D341Med (cell line): ENCODE results near the gene TOP3A.

ENCODE experiments used
- DNase-seq: peaks from one replicate; pipeline ENCODE4 v3.0.0; 2012; ENCODE audit warnings: low spot score

The TOP3A gene

DNA sequence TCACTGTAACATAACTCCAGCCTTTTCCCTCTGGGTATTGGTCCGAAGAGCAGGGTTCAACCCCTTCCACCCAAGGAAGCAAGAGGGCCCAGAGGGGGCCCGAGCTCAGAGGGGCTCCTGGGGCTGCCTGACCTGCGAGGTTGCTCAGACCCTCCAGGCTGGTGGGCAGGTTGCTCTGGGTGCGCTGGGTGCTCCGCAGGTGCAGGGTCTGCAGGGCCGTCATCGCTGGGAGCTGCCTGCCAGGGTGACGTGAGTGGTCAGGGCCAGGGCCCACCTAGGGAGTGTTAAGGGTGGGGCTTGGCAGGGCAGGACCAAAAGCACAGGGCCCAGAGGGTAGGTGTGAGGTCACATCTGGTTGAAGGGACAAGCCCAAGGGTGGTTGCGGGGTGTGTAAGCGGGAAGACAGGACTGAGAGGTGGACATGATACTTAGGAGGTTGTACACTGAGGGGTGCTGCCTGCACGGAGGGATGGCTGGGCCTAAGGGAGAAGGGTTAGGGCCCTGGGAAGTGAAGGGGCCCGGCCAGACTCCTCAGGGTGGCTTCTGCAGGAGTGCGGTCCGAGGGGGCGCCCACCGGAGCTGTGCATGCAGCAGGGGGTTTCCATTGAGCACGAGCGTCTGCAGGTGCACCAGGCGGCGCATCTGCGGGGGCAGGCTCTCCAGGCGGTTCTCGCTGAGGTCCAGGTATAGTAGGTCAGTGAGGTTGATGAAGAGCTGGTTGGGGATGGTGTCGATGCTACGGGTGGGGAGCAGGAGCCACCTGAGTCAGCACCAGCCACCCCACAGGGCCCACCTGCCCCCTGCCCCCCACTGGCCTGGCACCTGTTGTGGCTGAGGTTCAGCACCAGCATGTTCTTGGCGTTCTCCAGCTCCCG lies 60.6 kb downstream of the TOP3A start:
- DNase-seq, result no peak

DNA sequence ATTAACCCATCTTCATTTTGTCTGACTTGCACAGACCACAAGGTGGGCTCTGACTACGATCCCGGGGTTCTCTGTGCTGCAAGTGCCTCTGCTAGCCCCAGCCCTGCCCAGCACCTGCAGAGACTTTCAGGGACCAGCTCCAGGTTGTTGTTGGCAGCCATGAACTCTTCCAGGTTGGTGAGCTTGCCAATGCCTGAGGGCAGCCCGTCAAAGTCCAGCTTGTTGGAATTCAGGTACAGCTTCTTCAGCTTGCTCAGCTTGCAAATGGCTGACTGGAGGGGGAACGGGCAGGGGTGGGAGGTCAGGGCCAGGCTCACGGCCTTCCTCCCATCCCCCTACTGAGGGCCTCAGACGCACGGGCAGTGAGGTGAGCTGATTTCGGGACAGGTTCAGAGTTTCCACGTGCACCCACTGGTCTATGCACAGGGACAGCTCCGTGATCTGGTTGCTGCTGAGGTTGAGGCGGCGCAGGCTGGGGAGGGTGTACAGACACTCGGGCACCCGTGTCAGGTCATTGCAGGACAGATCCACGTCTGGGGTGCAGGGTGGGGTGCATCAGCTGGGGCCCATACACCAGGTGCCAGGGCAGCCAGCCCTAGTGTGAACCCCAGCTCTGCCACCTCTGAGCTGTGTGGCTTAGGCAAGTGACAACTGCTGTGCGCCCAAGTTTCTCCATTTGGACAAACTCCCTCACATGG lies 61.5 kb downstream of the TOP3A start:
- no peak for DNase-seq

DNA sequence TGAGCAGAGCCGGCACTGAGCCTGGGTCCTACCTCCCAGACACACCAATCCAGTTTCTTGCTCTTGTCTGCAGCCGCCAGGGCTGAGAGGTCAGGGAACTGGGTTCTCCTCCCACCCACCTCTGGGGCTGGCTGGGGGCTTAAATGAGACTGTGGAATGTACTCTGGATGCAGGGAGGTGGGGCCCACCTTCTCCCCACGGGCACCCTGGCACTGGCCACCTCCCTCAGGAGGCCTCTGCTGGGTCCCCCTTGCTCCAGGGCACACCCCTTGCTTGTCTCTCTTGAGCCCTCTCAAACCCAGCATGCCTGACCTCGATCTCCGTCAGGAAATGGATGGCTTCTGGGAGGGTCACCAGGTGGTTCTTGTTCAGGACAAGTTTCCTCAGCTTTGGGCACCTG lies 62.6 kb downstream of the TOP3A start:
- DNase-seq, result no peak

DNA sequence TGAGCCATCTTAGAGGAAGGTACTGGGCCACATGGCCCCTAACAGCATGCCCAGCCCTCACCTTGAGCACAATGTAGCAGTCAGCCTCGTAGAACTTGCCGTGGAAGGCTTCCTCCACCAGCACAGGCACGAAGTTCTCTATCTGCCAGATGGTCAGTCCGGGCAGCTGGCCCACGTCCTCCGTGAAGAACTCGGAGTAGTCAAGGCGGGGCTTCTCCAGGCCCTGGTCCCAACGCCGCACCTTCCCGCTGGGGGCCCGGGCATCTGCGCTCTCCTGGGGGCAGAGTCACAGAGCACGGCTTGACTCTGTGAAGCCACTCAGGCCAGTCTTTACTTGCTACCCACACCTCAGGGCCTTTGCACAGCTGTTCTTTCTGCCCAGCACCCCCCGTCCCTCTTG lies 63.6 kb downstream of the TOP3A start:
- DNase-seq, result no peak

DNA sequence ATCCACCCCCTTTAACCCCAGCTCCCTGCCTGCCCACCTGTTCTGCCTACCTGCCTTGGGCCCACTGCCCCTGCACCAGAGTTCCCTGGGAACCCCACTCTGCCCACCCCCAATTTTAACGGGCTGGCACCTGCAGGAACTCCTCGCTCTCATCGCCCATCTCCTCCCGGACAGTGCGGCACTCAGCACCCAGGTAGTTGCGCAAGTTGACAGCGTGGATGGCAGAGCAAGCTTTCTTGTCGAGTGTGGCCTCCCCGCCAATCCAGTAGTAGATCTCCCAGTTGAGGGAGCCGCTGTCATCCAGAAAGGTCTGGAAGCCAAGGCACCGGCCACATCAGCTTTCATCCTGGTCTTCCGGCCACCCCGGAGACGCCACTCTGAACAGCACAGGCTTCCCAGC lies 64.1 kb downstream of the TOP3A start:
- no peak for DNase-seq

DNA sequence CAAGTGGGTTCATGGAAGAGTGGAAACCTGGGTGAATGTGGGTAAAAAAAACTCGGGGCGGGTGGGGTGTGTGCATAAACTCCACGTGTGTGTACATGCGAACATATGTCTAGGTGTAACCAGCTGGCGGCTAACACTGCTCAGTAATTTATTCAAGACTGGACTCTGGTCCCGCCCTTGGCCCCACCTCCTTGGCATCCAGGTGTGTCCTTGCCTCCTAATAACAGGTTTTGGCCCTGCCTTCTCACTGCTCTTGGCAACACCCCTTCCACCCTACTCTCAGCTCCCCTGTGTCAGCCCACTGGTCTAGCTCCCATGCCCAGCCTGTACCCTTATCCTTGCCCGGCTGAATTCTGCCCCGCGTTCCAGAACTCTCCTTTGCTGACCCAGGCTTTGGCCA lies 64.5 kb downstream of the TOP3A start:
- no peak for DNase-seq

DNA sequence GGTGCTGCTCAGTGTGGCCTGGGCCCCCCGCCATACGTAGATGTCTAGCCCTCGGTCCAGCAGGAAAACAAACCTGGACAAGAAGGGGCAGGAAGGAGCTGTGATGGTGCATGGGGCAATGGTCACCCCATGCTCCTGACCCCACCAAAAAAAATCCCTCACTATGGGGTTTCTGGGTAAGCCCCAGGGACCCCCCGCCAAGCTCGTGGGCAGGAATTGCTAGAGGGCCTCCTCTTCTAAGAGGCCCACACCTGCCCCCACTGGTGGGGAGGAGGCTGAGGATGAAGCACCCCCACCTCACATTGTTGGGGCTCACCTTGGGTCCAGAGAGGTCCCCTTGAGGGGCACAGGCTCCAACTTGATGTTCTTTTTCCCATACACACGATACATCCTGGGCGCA lies 66.0 kb downstream of the TOP3A start:
- DNase-seq, result no peak

DNA sequence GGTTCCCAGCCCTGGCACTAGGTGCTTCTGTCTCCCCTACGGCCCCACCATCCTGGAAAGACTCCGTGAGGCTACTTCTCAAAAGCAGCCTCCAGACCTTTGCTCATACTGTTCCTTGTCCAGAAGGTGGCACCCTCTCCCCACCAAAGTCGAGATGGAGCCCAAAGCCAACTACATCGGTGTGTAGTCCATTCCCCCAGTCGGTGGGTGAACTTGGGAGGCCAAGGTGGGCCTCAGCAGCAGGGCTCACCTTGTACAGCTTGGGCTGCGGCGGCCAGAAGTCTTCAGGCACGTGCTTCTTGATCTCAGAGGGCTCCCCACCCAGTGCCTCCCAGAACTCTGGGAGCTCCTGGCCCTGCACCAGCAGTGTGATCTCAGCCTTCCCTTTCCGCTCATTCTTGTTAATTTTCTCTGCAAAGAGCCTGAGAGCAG lies 66.5 kb downstream of the TOP3A start:
- DNase-seq, result peak; percentile 76

DNA sequence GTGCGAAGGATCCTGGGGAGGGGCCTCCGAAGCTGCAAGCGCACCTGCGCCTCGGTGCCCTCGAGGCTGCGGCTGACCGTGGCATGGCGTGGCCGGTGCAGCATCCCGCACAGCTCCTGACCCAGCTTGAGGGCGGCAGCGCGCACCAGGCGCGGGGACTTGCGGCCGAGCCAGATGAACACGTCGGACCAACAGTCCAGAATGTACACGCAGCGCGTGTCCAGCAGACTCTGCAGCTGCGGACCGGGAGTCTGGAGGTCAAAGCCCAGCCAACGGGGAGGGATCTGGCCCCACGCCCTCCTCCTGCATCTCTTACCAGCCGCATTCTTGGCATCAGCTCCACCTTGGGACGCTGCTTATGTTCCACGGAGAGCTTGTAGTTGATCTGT lies 67.2 kb downstream of the TOP3A start:
- no peak for DNase-seq

DNA sequence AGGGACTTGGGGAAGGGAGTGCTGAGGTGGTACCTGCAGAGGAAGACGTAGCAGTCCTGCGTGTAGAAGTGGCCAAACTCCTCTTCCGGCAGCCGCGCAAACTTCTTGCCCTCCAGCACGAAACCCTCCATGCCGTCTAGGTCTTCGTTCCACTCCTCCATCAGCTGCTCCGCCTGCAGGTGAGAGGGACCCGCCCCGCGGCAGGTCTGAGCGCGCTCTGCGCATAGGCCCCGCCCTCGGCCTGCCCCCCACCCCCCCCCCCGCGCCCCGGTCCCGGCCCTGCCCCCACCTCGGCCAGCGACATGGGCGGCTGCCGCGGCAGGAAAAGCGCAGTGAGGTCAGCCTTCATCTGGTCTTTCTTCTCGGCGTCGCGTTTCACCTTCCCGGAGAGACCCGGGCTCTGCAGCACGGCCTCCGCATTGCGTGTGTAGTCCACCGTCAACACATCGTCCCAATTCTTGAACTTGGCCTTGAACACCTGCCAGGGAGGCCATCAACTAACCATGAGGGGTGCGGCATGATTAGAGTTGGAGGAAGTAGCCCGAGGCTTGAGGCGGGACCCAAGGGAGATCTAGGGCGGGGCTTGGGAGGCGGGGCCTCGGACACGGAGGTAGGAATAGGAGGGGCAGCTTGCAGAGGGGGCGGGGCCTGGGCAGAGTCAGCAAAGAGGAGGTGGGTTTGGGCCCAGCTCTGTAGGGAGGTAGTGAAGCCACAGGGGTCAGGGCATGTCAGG lies 67.7 kb downstream of the TOP3A start:
- DNase-seq, result no peak

DNA sequence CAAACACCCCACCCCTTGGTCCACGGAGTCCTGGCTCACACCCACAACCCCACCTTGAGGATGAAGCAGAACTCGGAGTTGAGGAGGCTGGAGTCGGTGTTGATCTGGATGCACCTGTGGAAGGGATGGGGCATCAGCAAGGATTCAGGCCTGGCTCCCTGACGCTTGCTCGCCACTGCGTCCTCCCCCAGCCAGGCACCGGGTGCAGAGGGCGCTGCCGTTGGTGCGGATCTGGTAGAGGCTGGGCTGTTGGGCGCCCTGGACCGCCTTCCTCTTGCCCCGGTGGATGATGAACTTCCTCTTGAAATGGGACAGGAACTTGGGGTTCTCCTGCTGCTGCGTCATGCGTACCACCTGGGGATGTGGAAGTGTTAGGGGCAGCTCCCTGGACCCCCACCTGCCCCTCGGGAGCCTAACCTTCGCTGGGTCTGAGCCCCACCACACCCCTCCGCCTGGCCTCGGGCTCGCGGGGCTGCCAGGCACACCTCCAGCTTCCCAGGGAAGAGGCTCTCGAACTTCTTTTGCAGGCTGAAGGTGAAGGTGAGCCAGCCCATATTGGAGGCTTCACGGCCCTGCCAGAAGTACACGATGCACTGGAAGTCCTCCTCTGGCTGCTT lies 68.6 kb downstream of the TOP3A start:
- DNase-seq, result no peak

DNA sequence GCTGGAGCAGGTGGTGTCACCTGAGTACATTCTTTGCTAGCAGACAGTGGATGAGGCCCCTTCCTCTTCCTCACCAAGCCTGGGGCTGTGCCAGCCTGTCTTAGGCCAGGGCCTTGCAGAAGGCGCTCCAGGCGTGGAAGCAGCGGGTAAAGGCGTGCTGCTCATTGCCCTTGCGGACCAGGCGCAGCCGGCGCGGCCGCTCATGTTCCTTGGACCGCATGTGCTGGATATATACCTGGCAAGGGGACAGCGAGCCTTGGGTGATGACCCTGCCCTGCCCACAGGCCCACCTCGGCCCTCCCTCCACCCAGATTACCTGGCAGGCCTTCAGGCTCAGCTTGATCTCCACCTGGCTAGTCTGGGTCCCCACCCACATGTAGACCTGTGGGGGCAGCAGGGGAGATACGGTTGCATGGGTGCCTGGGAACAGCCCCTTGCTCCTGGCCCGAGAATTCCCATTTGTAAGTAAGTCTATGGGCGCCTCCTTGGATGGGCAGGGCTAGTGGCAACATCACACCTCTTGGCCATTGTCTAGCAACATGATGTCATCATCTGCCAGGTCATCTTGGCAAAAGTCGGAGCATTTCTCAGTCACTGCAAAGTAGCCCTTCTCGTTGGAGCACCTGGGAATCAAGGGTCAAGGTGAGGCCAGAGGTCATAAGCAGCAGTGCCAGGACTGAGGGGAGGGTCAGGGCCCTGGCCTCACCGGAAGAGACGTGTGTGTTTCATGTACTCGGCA lies 69.6 kb downstream of the TOP3A start:
- no peak for DNase-seq

DNA sequence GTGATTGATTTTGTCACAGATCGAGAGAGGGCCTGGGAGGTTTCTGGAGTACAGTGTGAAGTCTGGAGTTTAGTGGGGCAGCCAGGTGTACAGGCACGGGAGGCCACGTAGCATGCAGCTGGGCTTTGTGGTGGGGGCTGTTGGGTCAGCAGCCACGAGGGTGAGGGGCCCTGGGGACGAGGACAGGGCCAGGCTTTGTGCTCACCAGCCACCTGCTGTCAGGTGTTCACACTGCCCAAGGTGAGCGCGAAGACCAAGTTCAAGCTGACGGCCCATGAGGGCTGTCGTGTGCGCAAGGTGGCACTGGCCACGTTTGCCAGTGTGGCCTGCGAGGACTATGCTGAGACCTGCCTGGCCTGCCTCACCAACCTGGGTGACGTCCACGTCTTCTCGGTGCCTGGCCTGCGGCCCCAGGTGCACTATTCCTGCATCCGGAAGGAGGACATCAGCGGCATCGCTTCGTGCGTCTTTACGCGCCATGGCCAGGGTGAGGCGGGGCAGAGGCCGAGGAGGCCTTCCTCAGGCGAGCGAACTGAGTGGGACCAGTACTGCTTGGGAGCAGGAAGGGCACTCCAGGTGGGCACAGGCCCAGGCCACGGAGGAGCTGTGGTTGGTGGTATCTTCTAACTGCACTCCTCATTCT lies 73.4 kb downstream of the TOP3A start:
- no peak for DNase-seq

DNA sequence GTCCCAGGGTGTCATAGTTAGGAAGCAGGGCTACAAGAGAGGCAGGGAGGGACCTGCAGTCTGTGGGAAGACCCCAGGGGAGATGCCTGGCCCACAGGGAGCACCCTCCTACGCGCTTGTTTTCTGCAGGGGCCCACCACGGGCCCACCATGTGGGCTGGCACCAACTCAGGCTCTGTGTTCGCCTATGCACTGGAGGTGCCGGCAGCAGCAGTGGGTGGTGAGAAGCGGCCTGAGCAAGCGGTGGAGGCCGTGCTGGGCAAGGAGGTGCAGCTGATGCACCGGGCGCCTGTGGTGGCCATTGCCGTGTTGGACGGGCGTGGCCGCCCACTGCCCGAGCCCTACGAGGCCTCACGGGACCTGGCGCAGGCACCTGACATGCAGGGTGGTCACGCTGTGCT lies 74.3 kb downstream of the TOP3A start:
- DNase-seq, result no peak

DNA sequence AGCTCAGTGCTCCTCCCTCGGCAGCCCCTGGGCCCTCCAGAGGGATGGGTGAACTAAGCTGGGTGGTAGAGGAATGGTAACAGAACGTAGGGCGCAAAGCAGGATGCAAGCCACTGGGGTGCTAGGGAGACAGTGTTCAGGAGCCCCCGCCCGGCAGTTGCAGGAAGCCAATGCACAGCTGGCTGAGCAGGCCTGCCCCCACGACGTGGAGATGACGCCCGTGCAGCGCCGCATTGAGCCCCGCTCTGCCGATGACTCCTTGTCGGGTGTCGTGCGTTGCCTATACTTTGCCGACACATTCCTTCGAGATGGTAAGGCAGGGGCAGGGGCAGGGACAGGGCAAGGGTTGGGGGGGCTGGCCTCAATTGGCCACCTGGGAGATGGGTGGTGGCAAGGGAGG lies 76.5 kb downstream of the TOP3A start:
- DNase-seq, result no peak

DNA sequence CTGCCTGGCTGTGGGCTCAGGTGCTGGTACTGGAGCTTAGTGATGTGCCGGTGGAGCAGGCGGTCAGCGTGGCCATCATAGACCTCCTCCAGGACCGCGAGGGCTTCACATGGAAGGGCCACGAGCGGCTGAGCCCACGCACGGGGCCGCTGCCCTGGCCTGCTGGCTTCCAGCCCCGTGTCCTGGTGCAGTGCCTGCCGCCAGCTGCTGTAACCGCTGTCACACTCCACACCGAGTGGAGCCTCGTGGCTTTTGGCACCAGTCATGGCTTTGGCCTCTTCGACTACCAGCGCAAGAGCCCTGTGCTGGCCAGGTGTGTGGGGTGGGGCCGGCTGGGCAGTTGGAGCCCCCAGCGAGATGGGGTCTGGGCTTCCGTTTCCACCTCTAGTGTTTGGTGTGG lies 77.3 kb downstream of the TOP3A start:
- DNase-seq, result no peak

DNA sequence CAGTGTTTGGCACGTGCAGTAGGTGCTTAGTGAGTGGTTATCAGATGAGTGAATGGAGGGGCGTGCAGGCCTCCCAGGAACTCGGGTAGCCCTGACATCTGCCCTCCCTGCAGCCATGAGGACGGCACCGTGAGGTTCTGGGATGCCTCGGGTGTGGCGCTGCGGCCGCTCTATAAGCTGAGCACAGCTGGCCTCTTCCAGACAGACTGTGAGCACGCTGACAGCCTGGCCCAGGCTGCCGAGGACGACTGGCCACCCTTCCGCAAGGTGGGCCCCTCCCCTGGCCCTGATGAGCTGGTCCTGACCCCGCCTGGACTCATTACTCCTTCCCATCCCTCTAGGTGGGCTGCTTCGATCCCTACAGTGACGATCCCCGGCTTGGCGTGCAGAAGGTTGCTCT lies 78.3 kb downstream of the TOP3A start:
- no peak for DNase-seq

DNA sequence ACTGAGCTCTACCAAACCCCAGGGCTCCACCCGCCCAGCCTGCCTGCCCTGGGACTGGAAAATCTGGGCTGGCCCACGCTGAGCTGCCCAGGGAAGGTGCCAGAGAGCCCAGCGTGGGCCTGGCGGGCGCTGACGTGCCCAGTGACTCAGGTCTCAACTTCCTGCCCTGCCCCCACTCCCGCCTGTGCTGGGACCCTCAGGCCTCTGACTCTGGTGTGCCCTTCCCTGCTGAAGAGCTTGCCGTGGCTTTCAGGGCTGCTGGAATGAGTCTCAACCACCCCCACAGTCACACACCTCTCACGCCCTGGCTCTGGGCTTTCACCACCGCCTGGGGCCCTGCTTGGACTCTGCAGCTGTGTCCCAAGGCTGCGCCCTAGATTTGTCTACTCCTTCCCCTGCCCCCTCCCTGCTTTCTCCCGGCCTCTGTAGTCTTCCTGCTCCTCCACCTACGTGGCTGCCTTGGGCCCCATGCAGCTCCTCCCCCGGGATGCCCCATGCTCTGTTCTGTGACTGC lies 79.0 kb downstream of the TOP3A start:
- DNase-seq, result no peak

DNA sequence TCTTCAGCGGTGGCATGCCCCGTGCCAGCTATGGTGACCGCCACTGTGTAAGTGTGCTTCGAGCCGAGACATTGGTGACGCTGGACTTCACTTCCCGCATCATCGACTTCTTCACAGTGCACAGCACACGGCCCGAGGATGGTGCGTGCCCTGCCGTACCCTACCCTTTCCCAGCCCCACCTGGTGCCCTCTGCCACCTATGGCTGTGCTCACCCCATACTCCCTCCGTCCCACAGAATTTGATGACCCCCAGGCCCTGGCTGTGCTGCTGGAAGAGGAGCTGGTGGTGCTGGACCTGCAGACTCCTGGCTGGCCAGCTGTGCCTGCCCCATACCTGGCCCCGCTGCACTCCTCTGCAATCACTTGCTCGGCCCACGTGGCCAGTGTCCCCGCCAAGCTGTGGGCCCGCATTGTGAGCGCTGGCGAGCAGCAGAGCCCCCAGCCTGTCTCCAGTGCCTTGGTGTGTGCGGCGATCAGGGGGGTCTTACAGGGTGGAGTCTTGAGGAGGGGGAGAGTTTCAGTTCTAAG lies 79.9 kb downstream of the TOP3A start:
- DNase-seq, result no peak

DNA sequence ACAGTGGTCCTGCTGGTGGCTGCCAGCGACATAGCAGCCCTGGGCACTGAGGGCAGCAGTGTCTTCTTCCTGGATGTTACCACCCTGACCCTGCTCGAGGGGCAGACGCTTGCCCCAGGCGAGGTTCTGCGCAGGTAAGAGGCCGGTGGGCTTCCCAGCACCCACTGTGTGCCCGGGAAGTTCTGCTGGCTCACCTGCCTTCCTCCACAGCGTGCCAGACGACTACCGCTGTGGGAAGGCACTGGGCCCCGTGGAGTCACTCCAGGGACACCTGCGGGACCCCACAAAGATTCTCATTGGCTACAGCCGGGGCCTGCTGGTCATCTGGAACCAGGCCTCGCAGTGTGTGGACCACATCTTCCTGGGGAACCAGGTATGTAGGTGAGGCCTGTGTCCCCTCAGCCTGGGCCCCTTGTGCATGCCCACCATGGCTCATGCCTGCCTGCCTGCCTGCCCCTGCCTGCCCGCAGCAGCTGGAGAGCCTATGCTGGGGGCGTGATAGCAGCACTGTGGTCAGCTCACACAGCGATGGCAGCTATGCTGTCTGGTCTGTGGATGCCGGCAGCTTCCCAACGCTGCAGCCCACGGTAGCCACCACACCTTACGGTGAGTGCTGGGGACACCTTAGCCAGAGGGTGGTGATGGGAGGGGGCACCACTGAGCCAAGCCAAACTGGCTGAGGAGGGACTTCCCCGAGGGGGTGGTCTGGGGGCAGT lies 80.8 kb downstream of the TOP3A start:
- DNase-seq, result no peak
